GM21786 (cell line): Measurements from ENCODE around the gene SGCD.

Experiments used
- ATAC-seq: cut with Tn5 transposase; IDR thresholded peaks from one replicate; pipeline ENCODE4 v1.9.1; 2021; ENCODE audit not compliant: unreplicated experiment

SGCD gene

GRCh38 chr5:156400231-156400986 is 73.4 kb downstream of the SGCD start:
- ATAC-seq, result no peak

GRCh38 chr5:156401804-156402203 is 74.8 kb downstream of the SGCD start:
- ATAC-seq, result no peak

- ATAC-seq, result peak; percentile 98
These were observed 75.5 kb downstream of the SGCD start for GRCh38 chr5:156402387-156402921.

- ATAC-seq, result no peak
These were observed 79.0 kb downstream of the SGCD start for GRCh38 chr5:156405988-156406387.

GRCh38 chr5:156407251-156407650 is 80.3 kb downstream of the SGCD start:
- no peak for ATAC-seq

- no peak for ATAC-seq
These were observed 82.9 kb downstream of the SGCD start for GRCh38 chr5:156409834-156410233.

- no peak for ATAC-seq
These were observed 84.2 kb downstream of the SGCD start for GRCh38 chr5:156411185-156411613.

- no peak for ATAC-seq
These were observed 85.0 kb downstream of the SGCD start for GRCh38 chr5:156411957-156412356.

- no peak for ATAC-seq
These were observed 87.4 kb downstream of the SGCD start for GRCh38 chr5:156414391-156414790.

- ATAC-seq, result no peak
These were observed 92.7 kb downstream of the SGCD start for GRCh38 chr5:156419661-156420060.

GRCh38 chr5:156420665-156421064 is 93.7 kb downstream of the SGCD start:
- no peak for ATAC-seq

- ATAC-seq, result no peak
These were observed 94.8 kb downstream of the SGCD start for GRCh38 chr5:156421798-156422197.

GRCh38 chr5:156423597-156423996 is 96.6 kb downstream of the SGCD start:
- no peak for ATAC-seq

- no peak for ATAC-seq
These were observed 100.4 kb downstream of the SGCD start for GRCh38 chr5:156427315-156427714.

GRCh38 chr5:156431956-156432829 is 105.2 kb downstream of the SGCD start:
- ATAC-seq, result no peak

- ATAC-seq, result no peak
These were observed 105.8 kb downstream of the SGCD start for GRCh38 chr5:156432830-156433105.

GRCh38 chr5:156434471-156434870 is 107.5 kb downstream of the SGCD start:
- no peak for ATAC-seq

- ATAC-seq, result no peak
These were observed 108.1 kb downstream of the SGCD start for GRCh38 chr5:156435101-156435500.

- no peak for ATAC-seq
These were observed 111.1 kb downstream of the SGCD start for GRCh38 chr5:156438076-156438475.

GRCh38 chr5:156444753-156445291 is 117.9 kb downstream of the SGCD start:
- ATAC-seq, result no peak

GRCh38 chr5:156446526-156446925 is 119.6 kb downstream of the SGCD start:
- no peak for ATAC-seq

- no peak for ATAC-seq
These were observed 123.8 kb downstream of the SGCD start for GRCh38 chr5:156450778-156451177.
